ENCODE results near the gene ESPNL.
"Not testable (repeated sequence)": the region's sequence is repeated elsewhere in the genome, so short reads cannot be mapped to it uniquely, and the experiment has no call there.

The ESPNL gene

DNA sequence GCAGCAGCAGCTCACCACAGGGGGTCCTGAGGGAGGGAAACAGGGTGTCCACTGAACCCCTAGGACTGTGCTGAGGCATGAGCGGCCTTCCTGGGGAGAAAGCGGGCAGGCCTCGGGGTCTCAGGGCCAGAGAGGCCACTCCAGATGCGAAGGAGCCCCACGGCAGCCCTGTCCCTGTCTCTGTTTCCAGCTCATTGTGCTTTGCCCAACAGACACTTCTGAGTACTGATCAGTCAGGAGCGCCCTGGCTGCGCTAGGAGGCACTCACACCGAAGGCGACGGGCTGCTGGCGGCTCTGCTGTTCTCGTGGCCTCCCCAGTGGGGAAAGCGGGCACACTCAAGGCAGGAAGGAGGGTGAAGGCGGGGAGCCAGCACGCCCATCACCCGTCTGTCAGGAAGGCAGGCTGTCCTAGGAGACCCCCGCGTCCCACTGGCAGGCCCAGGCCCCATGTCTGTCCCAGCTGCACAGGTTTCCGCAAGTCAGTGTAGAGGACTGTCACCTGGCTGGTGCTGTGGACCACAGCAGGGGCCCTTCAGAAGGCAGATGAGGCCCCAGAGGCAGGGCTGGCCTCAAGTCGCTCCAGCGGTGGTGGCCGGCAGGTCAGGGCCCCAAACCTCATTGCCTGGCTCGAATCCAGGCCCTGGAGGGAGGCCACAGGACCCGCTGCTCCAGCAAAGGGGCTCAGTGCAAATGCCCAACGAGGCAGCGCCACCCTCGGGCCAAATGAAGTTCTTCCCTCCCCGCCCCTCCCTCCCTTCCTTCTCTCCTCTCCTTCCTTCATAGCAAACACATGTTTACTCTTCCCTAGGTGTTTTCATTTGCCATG, 6.8 kb downstream of the ESPNL start:
- no peak for DNase-seq
- in situ Hi-C loops (cut with HindIII; ENCODE audit: low pct_ligation_motif_present, low pct_unique_long_range_greater_than_20kb, low sequenced_read_pairs), result no loop called here

DNA sequence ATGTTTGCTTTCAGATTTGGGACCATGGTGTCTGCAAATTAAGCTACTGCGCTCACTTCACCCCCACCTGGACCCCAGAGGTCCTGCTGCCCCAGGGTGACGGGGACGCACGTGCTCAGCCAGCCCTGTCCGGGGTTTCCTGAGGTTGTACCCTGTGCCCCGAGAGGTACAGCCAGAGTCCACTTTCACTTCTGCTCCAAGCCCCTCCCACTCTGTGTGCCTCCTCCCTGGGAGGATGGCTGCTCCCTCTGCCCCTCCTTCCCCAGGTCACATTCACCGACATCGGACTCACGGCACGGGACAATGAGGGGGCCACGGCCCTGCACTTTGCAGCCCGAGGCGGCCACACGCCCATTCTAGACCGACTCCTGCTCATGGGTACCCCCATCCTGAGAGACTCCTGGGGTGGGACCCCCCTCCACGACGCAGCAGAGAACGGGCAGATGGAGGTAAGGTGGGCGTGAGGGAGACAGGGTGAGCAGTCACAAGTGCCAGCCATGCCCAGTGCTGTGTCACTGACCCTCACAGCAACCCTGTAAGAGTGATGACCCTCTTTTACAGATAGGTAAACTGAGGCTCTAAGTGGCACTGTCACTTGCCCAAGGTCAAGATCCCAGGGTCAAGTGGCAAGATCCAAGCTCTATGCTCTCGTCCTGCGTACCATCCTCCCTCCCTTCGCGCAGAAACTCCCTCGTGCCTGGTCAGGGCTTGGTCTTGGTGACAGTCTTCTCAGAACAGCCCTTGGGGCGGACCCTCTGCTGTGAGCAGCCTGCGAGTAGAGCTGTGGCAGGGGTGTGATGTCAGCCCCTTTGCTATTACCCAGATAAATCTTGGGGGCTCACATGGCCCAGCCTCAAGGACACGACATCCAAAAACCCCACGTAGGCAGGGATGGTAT, 7.6 kb downstream of the ESPNL start:
- DNase-seq, result no peak
- in situ Hi-C loops (cut with HindIII; ENCODE audit: low pct_ligation_motif_present, low pct_unique_long_range_greater_than_20kb, low sequenced_read_pairs), result no loop called here

DNA sequence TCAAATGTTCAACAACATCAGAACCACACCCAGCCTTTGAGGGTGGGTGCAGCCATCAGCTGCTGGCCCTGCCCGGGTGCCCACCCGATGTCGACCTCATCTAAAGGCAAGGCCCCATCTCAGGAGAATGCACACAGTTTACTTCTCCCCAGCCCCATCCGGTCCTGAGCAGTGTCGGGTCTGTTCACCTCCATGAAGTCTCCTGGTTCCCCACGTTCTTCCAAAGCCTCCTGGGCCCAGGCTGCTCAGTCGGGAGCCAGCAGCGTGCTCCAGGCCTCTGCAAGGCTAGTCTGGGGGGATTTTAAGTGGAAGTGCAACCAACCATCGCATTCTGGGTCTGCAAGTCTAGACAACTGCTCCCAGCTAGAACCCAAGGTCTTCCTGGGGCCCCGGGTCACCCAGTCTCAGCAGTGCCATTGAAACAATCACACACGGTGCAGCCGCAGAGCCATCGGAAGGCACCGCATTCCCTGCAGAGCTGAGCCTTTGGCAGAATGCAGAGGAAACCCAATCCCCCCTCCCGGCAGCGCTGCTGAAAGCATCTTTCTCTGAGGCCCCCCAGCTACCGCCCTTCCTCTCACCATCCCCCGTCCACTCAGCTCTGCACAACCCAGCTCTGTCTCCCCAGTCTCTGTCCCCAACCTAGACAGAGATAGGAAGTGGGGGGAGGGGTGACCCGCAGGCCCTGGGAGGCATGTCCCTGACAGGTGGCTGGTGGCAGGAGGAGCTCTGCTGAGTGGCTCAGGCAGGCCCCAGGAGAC, 8.5 kb downstream of the ESPNL start:
- DNase-seq, result no peak

DNA sequence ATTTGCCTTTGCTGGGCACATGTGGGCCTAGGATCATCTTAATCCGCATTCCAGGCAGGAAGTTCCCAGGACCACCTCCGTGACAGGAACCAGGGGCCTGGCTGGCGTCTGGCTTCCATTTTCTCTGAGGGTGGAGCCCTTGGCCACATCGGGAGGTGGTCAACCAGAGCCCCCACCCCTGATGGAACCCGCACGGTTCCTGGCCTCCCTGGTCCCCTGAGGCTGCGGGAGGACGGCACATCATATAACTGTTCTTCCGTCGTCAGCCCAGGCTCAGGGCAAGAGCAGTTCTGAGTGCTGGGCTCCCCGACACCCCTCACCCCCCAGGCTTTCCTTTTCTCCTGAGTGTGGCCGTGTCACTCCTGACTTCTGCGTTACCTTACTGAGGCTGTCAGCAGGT, 13.5 kb downstream of the ESPNL start:
- DNase-seq, result no peak
- in situ Hi-C loops (cut with HindIII; ENCODE audit: low pct_ligation_motif_present, low pct_unique_long_range_greater_than_20kb, low sequenced_read_pairs), result no loop called here

More for the DNA sequence above, 8.5 kb downstream of the ESPNL start:
- in situ Hi-C loops (cut with HindIII; ENCODE audit: low pct_ligation_motif_present, low pct_unique_long_range_greater_than_20kb, low sequenced_read_pairs), result no loop called here

DNA sequence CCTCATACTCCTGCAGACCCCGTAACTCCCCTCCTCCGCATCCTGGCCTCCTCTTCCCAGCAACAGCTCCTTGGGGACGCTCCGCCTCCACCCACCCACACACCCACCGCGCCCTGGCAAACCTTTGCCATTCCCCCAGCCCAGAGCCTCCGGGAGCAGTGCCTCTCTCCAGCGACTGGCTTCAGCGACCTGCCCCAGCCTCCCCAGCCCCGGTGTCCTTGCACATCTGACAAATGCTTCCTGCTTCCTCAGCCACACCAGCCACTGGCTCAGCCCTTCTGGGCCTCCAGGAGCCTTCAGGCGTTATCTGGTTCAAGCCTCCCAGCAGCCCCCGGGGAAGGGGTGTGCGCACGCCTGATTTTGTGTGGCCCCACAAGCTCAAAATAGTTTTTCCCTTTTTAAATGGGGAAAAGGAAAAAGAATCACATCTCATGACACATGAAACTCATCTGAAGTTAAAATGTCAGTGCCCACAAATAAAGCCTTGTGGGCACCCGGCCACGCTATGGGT, 14.2 kb downstream of the ESPNL start:
- no peak for DNase-seq
- in situ Hi-C loops (cut with HindIII; ENCODE audit: low pct_ligation_motif_present, low pct_unique_long_range_greater_than_20kb, low sequenced_read_pairs), result no loop called here

DNA sequence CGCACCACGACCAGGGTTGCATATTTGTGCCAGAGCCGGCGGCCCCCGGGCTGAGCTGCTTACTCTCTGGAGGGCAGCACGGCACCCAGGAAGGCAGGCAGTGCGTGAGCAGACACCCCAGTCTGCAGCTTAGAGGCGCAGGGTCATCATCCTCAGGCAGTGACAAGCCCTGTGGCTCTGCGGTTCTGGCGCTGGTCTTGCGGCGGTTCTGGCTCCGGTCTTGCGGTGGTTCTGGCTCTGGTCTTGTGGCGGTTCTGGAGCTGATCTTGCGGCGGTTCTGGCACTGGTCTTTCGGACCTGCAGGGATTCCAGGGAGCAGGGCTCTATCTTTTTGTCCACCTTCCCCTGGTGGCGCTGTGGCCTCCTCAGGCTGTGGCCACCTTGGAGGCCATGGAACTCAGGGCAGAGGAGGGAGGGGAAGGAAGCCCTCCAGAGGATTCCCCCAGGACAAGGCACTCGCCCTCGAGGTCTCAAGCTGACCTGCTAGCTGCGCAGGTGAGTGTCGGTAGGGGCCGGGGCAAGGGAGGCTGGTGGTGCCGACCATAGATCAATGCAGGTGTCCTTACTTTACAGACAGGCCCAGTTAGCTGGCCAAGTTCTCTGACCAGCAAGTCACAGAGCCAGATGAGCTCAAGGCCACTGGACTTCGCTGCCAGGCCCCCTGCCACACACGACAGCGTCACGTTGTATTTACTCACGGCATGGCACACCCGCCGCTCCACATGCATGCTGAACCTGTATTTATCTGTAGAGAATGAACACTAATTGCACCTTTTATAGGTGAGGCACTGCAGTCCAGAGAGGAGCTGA, 14.9 kb downstream of the ESPNL start:
- DNase-seq, result no peak
- in situ Hi-C loops (cut with HindIII; ENCODE audit: low pct_ligation_motif_present, low pct_unique_long_range_greater_than_20kb, low sequenced_read_pairs), result no loop called here

DNA sequence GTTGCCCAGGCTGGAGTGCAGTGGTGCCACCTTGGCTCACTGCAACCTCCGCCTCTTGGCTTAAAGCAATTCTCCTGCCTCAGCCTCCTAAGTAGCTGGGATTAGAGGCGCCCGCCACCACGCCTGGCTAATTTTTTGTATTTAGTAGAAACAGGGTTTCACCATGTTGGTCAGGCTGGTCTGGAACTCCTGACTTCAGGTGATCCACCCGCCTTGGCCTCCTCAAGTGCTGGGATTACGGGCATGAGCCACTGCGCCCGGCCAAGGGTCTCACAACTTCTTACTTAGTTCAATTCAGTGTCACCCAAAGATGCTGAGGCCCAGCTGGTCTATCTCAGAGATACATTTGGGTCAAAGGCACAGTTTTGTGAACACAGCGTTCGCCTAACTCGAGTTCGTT, 15.6 kb downstream of the ESPNL start:
- DNase-seq; in situ Hi-C loops (cut with HindIII; ENCODE audit: low pct_ligation_motif_present, low pct_unique_long_range_greater_than_20kb, low sequenced_read_pairs): not testable (repeated sequence)

DNA sequence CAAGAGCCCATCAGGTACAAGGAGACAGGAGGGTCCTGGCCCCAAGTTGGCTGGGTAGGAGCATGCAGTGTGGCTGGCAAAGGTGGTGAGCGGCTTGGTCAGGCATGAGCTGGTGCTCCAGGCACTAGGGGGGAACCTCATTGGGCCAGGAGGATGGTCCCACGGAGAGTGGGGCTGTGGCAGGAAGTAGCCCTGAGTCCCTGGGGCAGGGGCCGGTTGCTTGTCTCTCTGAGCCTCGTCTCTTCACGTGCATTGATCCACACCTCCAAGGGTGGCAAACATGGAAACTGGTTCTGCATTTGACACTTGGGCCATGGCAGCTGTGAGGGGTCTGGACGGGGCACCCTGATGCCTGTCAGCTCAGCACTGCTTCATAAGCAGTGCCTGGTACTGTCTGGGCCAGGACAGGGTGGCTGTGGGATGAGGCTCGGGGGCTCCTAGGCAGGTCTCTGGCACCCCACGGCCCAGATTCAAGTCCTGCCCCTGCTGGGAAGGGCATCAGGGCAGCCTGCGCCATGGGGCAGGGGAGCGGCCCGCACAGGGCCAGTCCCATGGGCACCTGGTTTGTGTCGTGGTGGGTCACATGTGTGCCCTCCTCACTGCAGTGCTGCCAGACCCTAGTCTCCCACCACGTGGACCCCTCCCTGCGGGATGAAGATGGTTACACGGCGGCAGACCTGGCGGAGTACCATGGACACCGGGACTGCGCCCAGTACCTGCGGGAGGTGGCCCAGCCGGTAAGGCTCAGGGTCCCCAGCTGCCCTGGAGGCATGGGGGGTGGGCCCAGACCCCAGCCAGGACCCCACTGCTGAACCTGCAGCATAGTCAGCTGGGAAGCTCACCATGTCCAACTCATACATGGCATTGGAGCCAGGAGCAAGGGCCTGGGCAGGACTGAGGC, 16.4 kb downstream of the ESPNL start:
- in situ Hi-C loops (cut with HindIII; ENCODE audit: low pct_ligation_motif_present, low pct_unique_long_range_greater_than_20kb, low sequenced_read_pairs), result no loop called here
- no peak for DNase-seq

DNA sequence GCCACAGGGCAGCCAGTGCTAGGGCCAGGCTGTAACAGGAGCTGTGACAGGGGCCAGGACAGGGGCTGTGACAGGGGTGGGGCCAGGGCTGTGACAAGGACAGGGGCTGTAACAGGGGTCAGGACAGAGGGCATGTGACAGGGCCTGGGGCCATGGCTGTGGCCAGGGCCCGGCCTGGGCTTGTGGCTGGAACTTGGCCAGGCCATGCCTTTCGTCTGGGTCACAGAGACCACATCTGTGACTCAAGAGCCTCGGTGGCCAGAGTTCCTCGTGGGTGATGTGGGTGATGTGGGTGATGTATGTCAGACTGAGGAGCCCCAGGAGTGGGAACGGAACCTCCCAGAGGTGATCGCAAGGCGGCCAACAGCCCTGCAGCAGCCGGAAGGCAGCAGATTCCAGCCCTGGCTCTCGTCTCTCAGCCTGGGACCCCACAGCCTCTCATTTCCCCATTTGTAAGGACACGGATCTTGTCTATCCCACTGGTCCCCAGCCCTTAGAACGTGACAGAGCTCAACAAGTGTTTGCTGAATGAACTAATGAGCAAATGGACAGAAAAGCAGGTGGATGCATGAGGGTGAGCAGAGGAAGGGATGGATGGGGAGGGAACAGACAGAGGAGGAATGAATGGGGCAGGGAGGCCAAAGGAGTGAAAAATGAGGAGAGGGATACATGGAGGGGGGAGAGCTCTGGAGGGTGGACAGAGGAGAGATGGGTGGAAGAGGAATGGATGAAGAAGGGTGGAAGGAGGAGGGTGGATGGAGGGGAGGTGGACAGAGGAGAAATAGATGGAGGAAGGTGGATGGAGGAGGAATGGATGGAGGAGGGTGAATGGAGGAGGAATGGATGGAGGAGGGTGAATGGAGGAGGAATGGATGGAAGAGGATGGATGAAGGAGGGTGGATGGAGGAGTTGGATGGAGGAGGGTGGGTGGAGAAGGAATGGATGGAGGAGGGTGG, 17.3 kb downstream of the ESPNL start:
- no peak for DNase-seq
- in situ Hi-C loops (cut with HindIII; ENCODE audit: low pct_ligation_motif_present, low pct_unique_long_range_greater_than_20kb, low sequenced_read_pairs), result no loop called here

DNA sequence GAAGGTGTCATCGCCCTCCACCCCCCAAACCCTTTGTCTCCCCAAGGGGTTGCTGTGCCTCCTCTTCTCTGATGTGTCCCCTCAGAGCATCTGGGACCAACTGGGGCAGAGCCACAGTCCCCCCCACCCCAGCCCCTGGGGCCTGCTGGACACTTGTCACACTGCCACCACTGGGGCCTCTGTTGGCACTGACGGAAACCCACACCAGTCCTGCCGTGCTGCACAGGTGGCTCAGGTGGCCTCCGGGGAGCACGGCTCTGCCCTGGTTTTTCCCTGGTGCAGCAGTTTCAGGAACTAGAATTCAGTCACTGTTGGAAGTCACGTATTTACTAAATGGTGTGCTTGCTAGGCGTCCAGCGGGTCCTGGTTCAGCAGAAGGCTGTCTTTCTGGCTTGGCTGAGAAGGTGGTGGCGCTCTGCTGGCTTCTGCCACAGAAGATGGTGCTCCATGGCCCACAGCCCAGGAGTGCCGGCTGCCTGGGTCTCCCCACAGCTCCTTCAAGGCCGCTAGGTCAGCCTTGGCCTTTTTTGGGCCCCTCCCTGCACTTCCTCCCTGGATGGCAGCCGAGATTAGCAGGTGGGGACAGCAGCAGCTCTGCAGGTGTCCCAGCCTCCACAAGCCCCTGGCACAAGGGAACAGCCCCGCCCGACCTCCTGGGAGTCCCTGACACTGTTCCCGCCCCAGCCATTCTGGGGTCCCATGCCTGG, 19.8 kb downstream of the ESPNL start:
- in situ Hi-C loops (cut with HindIII; ENCODE audit: low pct_ligation_motif_present, low pct_unique_long_range_greater_than_20kb, low sequenced_read_pairs), result no loop called here

DNA sequence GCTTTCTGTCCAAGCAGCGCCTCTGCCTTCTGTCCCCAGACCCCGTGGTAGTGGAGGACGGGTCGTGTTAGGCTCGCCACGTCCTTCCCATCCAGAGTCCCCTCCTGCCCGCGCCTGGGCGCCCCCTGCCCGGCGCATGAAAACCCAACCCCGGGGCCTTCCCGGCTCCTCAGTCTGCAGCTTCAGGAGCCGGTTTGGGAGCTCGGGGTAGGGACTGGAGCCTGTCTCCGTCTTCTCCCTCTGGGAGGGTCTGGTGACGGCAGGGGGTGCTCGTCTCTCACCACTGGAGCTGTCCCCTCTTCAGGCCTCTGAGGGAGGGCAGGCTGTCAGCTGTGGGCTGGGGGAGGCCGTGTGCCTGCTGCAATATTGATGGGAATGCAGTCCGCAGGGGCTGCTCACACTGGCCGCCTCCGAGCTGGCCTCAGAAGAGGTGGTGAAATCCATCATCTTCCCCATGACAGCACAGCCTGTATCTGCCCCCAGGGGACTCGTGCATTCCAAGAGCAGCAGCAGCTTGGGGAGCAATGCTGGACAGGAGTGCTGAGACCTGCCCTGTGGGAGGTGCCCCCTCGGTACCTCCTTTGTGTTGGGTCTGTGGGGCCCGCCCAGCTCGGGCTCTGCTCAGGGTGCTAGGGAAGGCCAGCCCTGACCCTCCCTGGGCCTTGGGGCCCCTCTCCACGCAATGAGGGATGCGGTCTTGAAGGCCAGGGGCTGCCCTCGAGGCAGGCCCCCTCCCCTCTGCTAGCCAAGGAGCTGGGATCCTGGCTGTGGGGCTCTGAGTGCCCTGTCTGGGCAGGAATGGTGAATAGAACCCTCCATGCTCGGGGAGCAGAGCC, 20.5 kb downstream of the ESPNL start:
- in situ Hi-C loops (cut with HindIII; ENCODE audit: low pct_ligation_motif_present, low pct_unique_long_range_greater_than_20kb, low sequenced_read_pairs), result no loop called here
- DNase-seq, result no peak

More for the DNA sequence above, 19.8 kb downstream of the ESPNL start:
- no peak for DNase-seq

DNA sequence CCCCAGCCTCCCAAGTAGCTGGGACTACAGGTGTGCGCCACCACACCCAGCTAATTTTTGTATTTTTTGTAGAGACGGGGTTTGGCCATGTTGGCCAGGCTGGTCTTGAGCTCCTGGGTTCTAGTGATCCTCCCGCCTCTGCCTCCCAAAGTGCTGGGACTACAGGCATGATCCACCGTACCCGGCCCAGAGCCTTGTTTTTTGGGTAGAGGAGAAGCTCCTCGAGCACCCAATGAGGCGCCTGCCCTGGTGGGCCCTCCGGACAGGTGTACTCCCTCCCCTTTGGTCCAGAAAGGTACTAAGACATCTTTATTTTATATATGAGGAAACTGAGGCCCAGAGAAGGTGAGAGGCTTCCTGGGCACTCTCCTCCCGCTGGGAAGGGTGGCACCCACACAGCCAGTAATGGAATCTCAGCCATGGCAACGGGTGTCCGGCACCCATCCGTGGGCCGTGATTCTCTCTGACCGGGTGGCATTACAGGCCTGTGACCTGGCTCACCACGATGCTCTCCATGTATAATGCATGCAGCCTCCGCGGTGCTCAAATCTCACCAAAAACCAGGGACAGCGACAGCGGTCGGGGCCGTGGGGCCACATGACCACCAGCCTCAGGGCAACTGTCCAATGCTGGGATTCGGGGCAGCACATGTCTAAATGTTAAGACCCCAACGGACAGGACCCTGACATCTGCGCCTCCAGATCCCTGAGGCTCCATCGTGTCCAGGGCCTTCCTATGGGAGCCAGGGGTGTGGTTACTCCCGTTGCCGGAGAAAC, 21.6 kb downstream of the ESPNL start:
- in situ Hi-C loops (cut with HindIII; ENCODE audit: low pct_ligation_motif_present, low pct_unique_long_range_greater_than_20kb, low sequenced_read_pairs), result no loop called here
- DNase-seq, result no peak

DNA sequence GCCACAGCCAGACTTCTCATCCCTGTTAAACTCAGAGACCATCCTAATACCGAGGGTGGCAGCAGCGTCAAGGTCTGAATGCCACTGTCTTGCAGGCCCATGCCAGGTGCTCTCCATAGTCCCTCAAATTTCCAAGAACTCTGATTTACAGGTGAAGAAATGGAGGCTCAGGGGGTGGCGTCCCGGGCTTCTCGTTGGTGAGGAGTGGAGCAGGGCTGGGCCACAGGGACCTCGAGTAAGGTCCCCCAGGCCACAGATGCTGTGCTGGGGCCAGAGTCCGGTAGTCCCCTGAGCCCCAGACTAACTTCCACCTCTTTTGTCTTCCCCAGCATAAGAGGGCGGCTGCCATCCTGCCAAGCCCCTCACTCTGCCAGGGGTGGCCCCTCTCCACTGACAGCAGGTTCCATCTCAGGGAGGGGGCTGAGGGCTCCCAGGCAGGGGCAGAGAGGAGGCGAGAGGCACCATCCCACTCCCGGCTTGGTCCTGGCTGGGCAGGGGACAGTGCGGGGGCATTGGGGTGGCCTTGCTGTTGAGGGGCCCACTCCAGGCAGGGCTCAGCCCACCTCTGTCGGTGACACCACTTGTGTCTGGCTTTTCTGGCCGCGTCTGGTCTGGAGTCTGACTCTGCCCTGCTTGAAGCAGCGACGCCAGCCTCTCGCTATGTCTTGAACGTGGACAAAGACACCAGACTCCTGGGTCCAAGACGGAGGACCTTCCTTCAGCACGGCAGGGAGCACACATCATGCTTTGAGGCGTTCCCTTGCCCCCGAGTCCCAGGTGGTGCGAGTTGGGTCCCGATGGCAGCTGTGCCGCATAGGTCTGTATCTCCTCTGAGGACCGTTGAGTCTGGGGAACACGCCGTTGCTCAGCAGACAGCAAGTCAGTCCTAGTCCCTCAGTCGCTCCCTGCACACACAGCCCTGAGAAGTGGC, 22.4 kb downstream of the ESPNL start:
- DNase-seq, result no peak
- in situ Hi-C loops (cut with HindIII; ENCODE audit: low pct_ligation_motif_present, low pct_unique_long_range_greater_than_20kb, low sequenced_read_pairs), result no loop called here

Measured in ACHN (cell line).